Spleen (tissue), 7 donors: ENCODE measurements around the gene RNF207.

Source experiments
- POLR2A ChIP-seq, 3 donors: fragments of 450-650 bp; IDR thresholded peaks; one replicate each; pipeline ENCODE4 v1.5.1; 2017; ENCODE audit warnings: antibody characterized with exemption in 3 of 3, mild to moderate bottlenecking in 1 of 3
- POLR2AphosphoS5 ChIP-seq, 3 donors: sonication (generic); formaldehyde crosslinking; IDR thresholded peaks; one replicate each; pipeline ENCODE4 v1.5.1; 2017; ENCODE audit warnings: antibody characterized with exemption in 3 of 3
- TF ChIP-seq, protein P1 (sequence below), 11 experiments: fragments of 200-600 bp in 7 of 11; fragments of 450-650 bp in 4 of 11; sonication (generic) in 4 of 11; IDR thresholded peaks in 8 of 11; conservative IDR thresholded peaks in 3 of 11; 1 replicate in 7 of 11; 2 replicates in 4 of 11; pipeline versions ENCODE4 v1.4.0 to v1.8.0; 2016 to 2021; ENCODE audit warnings: antibody characterized with exemption in 11 of 11, inconsistent platforms in 4 of 11, mild to moderate bottlenecking in 1 of 11
- donor health status: DM: no; HTN: no; CAD: no; lungs with moderate emphysema.
- donor health status: DM: no; HTN: no; CAD: no.
- donor health status: DM: no; HTN: no; CAD: no.

- TF ChIP-seq, protein P1, sequence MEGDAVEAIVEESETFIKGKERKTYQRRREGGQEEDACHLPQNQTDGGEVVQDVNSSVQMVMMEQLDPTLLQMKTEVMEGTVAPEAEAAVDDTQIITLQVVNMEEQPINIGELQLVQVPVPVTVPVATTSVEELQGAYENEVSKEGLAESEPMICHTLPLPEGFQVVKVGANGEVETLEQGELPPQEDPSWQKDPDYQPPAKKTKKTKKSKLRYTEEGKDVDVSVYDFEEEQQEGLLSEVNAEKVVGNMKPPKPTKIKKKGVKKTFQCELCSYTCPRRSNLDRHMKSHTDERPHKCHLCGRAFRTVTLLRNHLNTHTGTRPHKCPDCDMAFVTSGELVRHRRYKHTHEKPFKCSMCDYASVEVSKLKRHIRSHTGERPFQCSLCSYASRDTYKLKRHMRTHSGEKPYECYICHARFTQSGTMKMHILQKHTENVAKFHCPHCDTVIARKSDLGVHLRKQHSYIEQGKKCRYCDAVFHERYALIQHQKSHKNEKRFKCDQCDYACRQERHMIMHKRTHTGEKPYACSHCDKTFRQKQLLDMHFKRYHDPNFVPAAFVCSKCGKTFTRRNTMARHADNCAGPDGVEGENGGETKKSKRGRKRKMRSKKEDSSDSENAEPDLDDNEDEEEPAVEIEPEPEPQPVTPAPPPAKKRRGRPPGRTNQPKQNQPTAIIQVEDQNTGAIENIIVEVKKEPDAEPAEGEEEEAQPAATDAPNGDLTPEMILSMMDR (IDR thresholded peaks at IDR 0.05 in 8 of 11, conservative IDR thresholded peaks at IDR 0.05 in 3 of 11) = no peak
- TF ChIP-seq POLR2A (IDR thresholded peaks at IDR 0.05) (no peak), POLR2AphosphoS5 (IDR thresholded peaks at IDR 0.05) (peak in 2 of 3 donors; percentile 49 to 65)
Observed at GRCh38 chr1:6259491-6260362, 53.8 kb downstream of the RNF207 start.
